WI38 (cell line): ENCODE measurements around the gene DHX15.
A peak's percentile ranks its signal among the peaks of the same experiment; 100 is the strongest.

Source experiments
- H3K4me3 ChIP-seq: 2 replicates; pipeline ENCODE4 v1.5.1; 2011; ENCODE audit warnings: low read depth, mild to moderate bottlenecking, control low read depth, low read length
- TF ChIP-seq, protein P1 (sequence below): IDR thresholded peaks from 2 replicates; pipeline ENCODE4 v1.5.1; 2012; ENCODE audit warnings: low read depth, mild to moderate bottlenecking, control low read depth, low read length

DHX15 gene

GRCh38 chr4:24488399-24489164 lies 95.8 kb downstream of the DHX15 start:
- TF ChIP-seq, protein P1, sequence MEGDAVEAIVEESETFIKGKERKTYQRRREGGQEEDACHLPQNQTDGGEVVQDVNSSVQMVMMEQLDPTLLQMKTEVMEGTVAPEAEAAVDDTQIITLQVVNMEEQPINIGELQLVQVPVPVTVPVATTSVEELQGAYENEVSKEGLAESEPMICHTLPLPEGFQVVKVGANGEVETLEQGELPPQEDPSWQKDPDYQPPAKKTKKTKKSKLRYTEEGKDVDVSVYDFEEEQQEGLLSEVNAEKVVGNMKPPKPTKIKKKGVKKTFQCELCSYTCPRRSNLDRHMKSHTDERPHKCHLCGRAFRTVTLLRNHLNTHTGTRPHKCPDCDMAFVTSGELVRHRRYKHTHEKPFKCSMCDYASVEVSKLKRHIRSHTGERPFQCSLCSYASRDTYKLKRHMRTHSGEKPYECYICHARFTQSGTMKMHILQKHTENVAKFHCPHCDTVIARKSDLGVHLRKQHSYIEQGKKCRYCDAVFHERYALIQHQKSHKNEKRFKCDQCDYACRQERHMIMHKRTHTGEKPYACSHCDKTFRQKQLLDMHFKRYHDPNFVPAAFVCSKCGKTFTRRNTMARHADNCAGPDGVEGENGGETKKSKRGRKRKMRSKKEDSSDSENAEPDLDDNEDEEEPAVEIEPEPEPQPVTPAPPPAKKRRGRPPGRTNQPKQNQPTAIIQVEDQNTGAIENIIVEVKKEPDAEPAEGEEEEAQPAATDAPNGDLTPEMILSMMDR, result peak; percentile 74
- no peak overlapping the region for H3K4me3 ChIP-seq

DNA sequence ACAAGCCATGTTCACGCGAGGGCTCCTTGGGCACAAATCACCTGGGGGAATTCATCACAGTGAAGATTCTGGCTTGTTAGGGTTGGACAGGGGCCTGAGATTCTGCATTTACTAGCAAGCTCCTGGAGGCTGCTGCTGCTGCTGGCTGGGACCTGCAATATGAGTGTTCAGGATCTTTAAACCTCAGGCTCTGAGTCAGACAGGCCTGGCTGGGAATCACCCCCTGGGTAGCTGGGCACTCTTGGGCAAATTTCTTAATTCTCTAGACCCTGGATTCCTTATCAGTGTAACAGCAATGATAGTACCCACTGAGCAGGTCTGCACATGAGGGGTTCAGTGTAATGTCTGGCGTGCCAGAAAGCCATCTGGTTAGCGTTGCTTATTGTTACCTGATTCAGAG lies 101.5 kb downstream of the DHX15 start:
- no peak overlapping the region for H3K4me3 ChIP-seq
- TF ChIP-seq, protein P1, result no peak

- no peak overlapping the region for H3K4me3 ChIP-seq
- TF ChIP-seq, protein P1, result no peak
Observed at GRCh38 chr4:24477919-24478318, 106.4 kb downstream of the DHX15 start.
